SH-SY5Y (cell line): Measurements from ENCODE around the gene DHFR.

ENCODE experiments used
- GATA2 ChIP-seq: IDR thresholded peaks from 2 replicates; pipeline ENCODE4 v1.6.1; 2011; ENCODE audit warnings: mild to moderate bottlenecking, low read depth, low read length
- GATA3 ChIP-seq: IDR thresholded peaks from 2 replicates; pipeline ENCODE4 v1.6.1; 2011; ENCODE audit warnings: low read depth, mild to moderate bottlenecking, low read length, moderate library complexity

- no peak for TF ChIP-seq GATA2
- no peak for TF ChIP-seq GATA3
These were observed 1.6 kb upstream of the DHFR start for GRCh38 chr5:80656425-80656824.
